IMR-90 (cell line): ENCODE data around the gene SYNGR2. TPM values are rescaled to one million over a fixed set of nuclear protein-coding genes. Genes with fewer than 3 reads are reported as not detected.

ENCODE experiments used
- ATAC-seq: fragments of 200-7000 bp; cut with Tn5 transposase; 2 replicates; pipeline ENCODE4 v1.9.1; 2020; ENCODE audit warnings: low read depth, mild to moderate bottlenecking, moderate library complexity
- BruUV-seq: library from RNA; stranded (reverse); fragments of 400-500 nt; replicated peaks from 2 replicates; lab custom pipeline; 2021; lab: Mats Ljungman, UMichigan
- CTCF ChIA-PET: fragments of 300-600 bp; formaldehyde crosslinking; extraction: SDS; loops from one replicate; lab custom pipeline; 2021; ENCODE audit warnings: antibody characterized with exemption; lab: Yijun Ruan, JAX
- POLR2A ChIA-PET: fragments of 300-600 bp; sonication (Branson Sonifier 250); formaldehyde crosslinking; loops from one replicate; lab custom pipeline; 2022; ENCODE audit warnings: antibody characterized with exemption; ENCODE audit not compliant: unreplicated experiment; lab: Charles Lee
- DNase-seq: peaks from one replicate; pipeline ENCODE4 v3.0.0; 2013
- H2AFZ ChIP-seq: replicated peaks from 2 replicates; pipeline ENCODE3; 2013; ENCODE audit warnings: low read length, mild to moderate bottlenecking; ENCODE audit not compliant: poor library complexity
- H2AK5ac ChIP-seq: 2 replicates; pipeline ENCODE4 v1.6.1; 2013; ENCODE audit warnings: low read depth, low read length, inconsistent platforms
- H2AK9ac ChIP-seq: replicated peaks from 2 replicates; pipeline ENCODE3; 2013; ENCODE audit warnings: mild to moderate bottlenecking, low read depth, low read length, moderate library complexity; ENCODE audit not compliant: poor library complexity
- H2BK120ac ChIP-seq: 2 replicates; pipeline ENCODE4 v1.6.1; 2013; ENCODE audit warnings: low read depth, low read length, inconsistent platforms
- H2BK15ac ChIP-seq: 3 replicates; pipeline ENCODE4 v1.6.1; 2013; ENCODE audit warnings: low read depth, low read length, inconsistent platforms
- H2BK20ac ChIP-seq: 2 replicates; pipeline ENCODE4 v1.6.1; 2013; ENCODE audit warnings: low read depth, mild to moderate bottlenecking, inconsistent platforms, low read length, moderate library complexity
- H2BK5ac ChIP-seq: 2 replicates; pipeline ENCODE4 v1.6.1; 2013; ENCODE audit warnings: mild to moderate bottlenecking, low read depth, low read length, inconsistent platforms; ENCODE audit not compliant: poor library complexity, severe bottlenecking
- H3K14ac ChIP-seq: replicated peaks from 2 replicates; pipeline ENCODE4 v1.6.1; 2013; ENCODE audit warnings: low read depth, low read length, inconsistent platforms
- H3K18ac ChIP-seq: 2 replicates; pipeline ENCODE4 v1.6.1; 2013; ENCODE audit warnings: low read depth, low read length, control low read depth
- H3K23ac ChIP-seq: 2 replicates; pipeline ENCODE4 v1.6.1; 2013; ENCODE audit warnings: low read depth, low read length, inconsistent platforms
- H3K27ac ChIP-seq: 2 replicates; pipeline ENCODE4 v1.5.1; 2013; ENCODE audit warnings: mild to moderate bottlenecking, control low read depth, low read length; ENCODE audit not compliant: insufficient read depth
- H3K27me3 ChIP-seq: 2 replicates; pipeline ENCODE4 v1.6.1; 2013; ENCODE audit warnings: low read length; ENCODE audit not compliant: control insufficient read depth, insufficient read depth
- H3K36me3 ChIP-seq: 2 replicates; pipeline ENCODE4 v1.6.1; 2013; ENCODE audit warnings: low read length, mixed read lengths; ENCODE audit not compliant: control insufficient read depth, insufficient read depth
- H3K4ac ChIP-seq: 2 replicates; pipeline ENCODE4 v1.6.1; 2013; ENCODE audit warnings: low read depth, low read length, inconsistent platforms
- H3K4me1 ChIP-seq: 2 replicates; pipeline ENCODE4 v1.6.1; 2013; ENCODE audit warnings: low read length, mixed read lengths; ENCODE audit not compliant: control insufficient read depth, insufficient read depth
- H3K4me2 ChIP-seq: 2 replicates; pipeline ENCODE4 v1.6.1; 2013; ENCODE audit warnings: low read depth, mild to moderate bottlenecking, control low read depth, low read length, moderate library complexity
- H3K4me3 ChIP-seq: 2 replicates; pipeline ENCODE4 v1.5.1; 2013; ENCODE audit warnings: low read depth, mild to moderate bottlenecking, control low read depth, low read length, moderate library complexity; ENCODE audit not compliant: insufficient read depth
- H3K56ac ChIP-seq: 2 replicates; pipeline ENCODE4 v1.6.1; 2013; ENCODE audit warnings: low read length, inconsistent platforms; ENCODE audit not compliant: insufficient read depth; ENCODE audit errors: extremely low read depth
- H3K79me1 ChIP-seq, 2 experiments: 2 replicates each; pipeline ENCODE4 v1.6.1; 2013; ENCODE audit warnings: low read length in 2 of 2, inconsistent platforms in 1 of 2, low read depth in 1 of 2
- H3K9ac ChIP-seq: 2 replicates; pipeline ENCODE4 v1.6.1; 2013; ENCODE audit warnings: low read depth, low read length, control low read depth
- H3K9me1 ChIP-seq: 2 replicates; pipeline ENCODE4 v1.6.1; 2013; ENCODE audit warnings: low read length, inconsistent platforms; ENCODE audit not compliant: insufficient read depth
- H3K9me3 ChIP-seq: 2 replicates; pipeline ENCODE4 v1.6.1; 2013; ENCODE audit warnings: low read length; ENCODE audit not compliant: control insufficient read depth, insufficient read depth
- H4K20me1 ChIP-seq: 2 replicates; pipeline ENCODE4 v1.6.1; 2013; ENCODE audit warnings: low read length, inconsistent platforms; ENCODE audit not compliant: insufficient read depth
- H4K5ac ChIP-seq: 2 replicates; pipeline ENCODE4 v1.6.1; 2013; ENCODE audit warnings: mild to moderate bottlenecking, low read depth, low read length, control low read depth
- H4K8ac ChIP-seq, 2 experiments: 2 replicates each; pipeline ENCODE4 v1.6.1; 2013; ENCODE audit warnings: low read depth in 2 of 2, low read length in 2 of 2, control low read depth in 1 of 2, inconsistent platforms in 1 of 2
- H4K91ac ChIP-seq: 2 replicates; pipeline ENCODE4 v1.6.1; 2013; ENCODE audit warnings: low read depth, low read length, inconsistent platforms; ENCODE audit not compliant: insufficient read depth
- BHLHE40 ChIP-seq: fragments of 150-350 bp; IDR thresholded peaks from 2 replicates; pipeline ENCODE4 v1.6.1; 2016; ENCODE audit warnings: mild to moderate bottlenecking, low read depth, low read length
- CEBPB ChIP-seq: IDR thresholded peaks from 2 replicates; pipeline ENCODE4 v1.6.1; 2012; ENCODE audit warnings: low read depth, low read length, improper control_type of control experiment
- CHD1 ChIP-seq: IDR thresholded peaks from 2 replicates; pipeline ENCODE4 v1.6.1; 2012; ENCODE audit warnings: low read depth, low read length, improper control_type of control experiment
- CTCF ChIP-seq: conservative IDR thresholded peaks from 2 replicates; pipeline ENCODE4 v1.5.1; 2012; ENCODE audit warnings: mild to moderate bottlenecking, low read depth, low read length, improper control_type of control experiment
- FOS ChIP-seq: fragments of 150-350 bp; IDR thresholded peaks from 2 replicates; pipeline ENCODE4 v1.6.1; 2016; ENCODE audit warnings: low read depth, low read length
- MAFK ChIP-seq: IDR thresholded peaks from 2 replicates; pipeline ENCODE4 v1.6.1; 2012; ENCODE audit warnings: low read depth, low read length, improper control_type of control experiment
- MAZ ChIP-seq: IDR thresholded peaks from 2 replicates; pipeline ENCODE4 v1.6.1; 2012; ENCODE audit warnings: low read depth, mild to moderate bottlenecking, low read length, improper control_type of control experiment, moderate library complexity, borderline replicate concordance
- MXI1 ChIP-seq: IDR thresholded peaks from 2 replicates; pipeline ENCODE4 v1.6.1; 2012; ENCODE audit warnings: low read depth, mild to moderate bottlenecking, low read length, moderate library complexity, borderline replicate concordance
- NFE2L2 ChIP-seq: fragments of 150-350 bp; IDR thresholded peaks from 2 replicates; pipeline ENCODE4 v1.6.1; 2016; ENCODE audit warnings: low read depth, mild to moderate bottlenecking, low read length
- POLR2A ChIP-seq: IDR thresholded peaks from 2 replicates; pipeline ENCODE4 v1.6.1; 2012; ENCODE audit warnings: mild to moderate bottlenecking, low read depth, low read length
- RAD21 ChIP-seq: IDR thresholded peaks from 2 replicates; pipeline ENCODE4 v1.6.1; 2012; ENCODE audit warnings: low read length, improper control_type of control experiment
- RCOR1 ChIP-seq: IDR thresholded peaks from 2 replicates; pipeline ENCODE4 v1.6.1; 2012; ENCODE audit warnings: mild to moderate bottlenecking, low read length, improper control_type of control experiment; ENCODE audit not compliant: insufficient replicate concordance
- RFX5 ChIP-seq: IDR thresholded peaks from 2 replicates; pipeline ENCODE4 v1.8.0; 2012; ENCODE audit warnings: low read depth, mild to moderate bottlenecking, low read length, moderate library complexity
- SMC3 ChIP-seq: fragments of 150-350 bp; IDR thresholded peaks from 2 replicates; pipeline ENCODE4 v1.6.1; 2016; ENCODE audit warnings: low read depth, mild to moderate bottlenecking, antibody characterized with exemption, low read length, moderate library complexity
- USF2 ChIP-seq: fragments of 150-350 bp; IDR thresholded peaks from 2 replicates; pipeline ENCODE4 v1.6.1; 2017; ENCODE audit warnings: mild to moderate bottlenecking, antibody characterized with exemption, low read length, low read depth
- WGBS, 2 experiments: methylation state at CpG; one replicate each; pipeline versions ENCODE4 v1.1.5 to v1.1.7; 2013; ENCODE audit warnings: missing lambda C conversion rate in 2 of 2; ENCODE audit not compliant: insufficient read length in 1 of 2; ENCODE audit errors: extremely low coverage in 2 of 2; 5-methylcytosine and 5-hydroxymethylcytosine counted together
- dilution Hi-C: fragments of 300-500 bp; cut with HindIII; formaldehyde crosslinking; loops from one replicate; pipeline ENCODE4 v1.14.3; 2018; ENCODE audit warnings: low sequenced_read_pairs; ENCODE audit not compliant: unreplicated experiment
- in situ Hi-C: fragments of 300-500 bp; cut with MboI; formaldehyde crosslinking; loops from 3 replicates; pipeline ENCODE4 v1.14.3; 2019; ENCODE audit warnings: low sequenced_read_pairs, inconsistent platforms, mixed read lengths
- intact Hi-C: fragments of 100-400 bp; cut with micrococcal nuclease; formaldehyde crosslinking; loops from 2 replicates; pipeline ENCODE4 v1.10.0; 2022
- polyA plus RNA-seq, 3 experiments: library from polyadenylated mRNA; depleted of rRNA; stranded (reverse); fragments of >200 nt; gene quantifications; 2 replicates each; pipeline ENCODE4 v1.2.3, GENCODE V29; 2012; ENCODE audit warnings: low replicate concordance in 1 of 3
- total RNA-seq: library from RNA; depleted of rRNA; stranded (reverse); fragments of >200 nt; gene quantifications from 2 replicates; pipeline ENCODE4 v1.2.3, GENCODE V29; 2012
- TF ChIP-seq, protein P1 (sequence below): fragments of 150-350 bp; IDR thresholded peaks from 2 replicates; pipeline ENCODE4 v1.6.1; 2016; ENCODE audit warnings: low read depth, mild to moderate bottlenecking, low read length, moderate library complexity, borderline replicate concordance

SYNGR2 gene
- total and polyA plus RNA-seq, 2 of the 4 experiments (the other 2 are of a cell fraction) = 11.1 to 63.1 TPM

DNA sequence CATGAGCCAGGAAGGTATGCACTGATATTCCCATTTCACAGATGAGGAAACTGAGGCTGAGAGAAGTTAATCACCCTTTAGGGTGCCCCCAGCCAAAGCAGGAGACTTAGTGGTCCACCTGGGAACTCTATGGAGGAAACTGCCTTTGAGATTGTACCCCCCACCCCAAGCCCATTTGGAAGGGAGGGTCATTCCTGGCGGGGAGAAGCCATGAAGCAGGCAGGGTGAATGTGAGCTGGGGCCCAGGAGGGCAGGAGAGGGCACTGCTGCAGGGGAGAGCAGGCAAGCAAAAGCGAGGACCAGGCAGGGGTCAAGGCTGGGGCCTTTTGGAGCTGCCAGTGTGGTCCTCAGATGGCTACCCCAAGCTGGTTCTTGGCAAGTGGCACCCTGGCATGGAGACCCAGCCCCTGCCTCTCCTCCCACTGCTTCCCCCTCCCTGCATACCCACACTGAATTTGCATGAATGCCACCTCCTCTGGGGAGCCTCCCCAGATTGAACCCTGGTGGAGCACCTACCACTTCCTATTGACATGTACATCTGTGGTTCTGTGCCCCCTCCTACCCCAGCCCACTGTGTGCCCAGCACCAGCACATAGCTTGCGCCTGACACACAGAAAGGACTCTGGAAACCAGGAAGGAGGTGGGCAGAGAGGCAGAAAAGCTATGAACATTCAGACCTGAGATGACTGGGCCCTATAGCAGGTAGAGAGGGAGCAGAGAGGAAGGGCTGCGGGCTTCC is 38.9 kb upstream of the SYNGR2 start:
- Histone ChIP-seq H4K8ac (no peak overlapping the region), H4K91ac (no peak overlapping the region), H3K27me3 (peaks cover 75% of the 10 kb centered on the region), H3K18ac (no peak overlapping the region), H3K9me1 (no peaks in the 10 kb centered on the region), H2BK15ac (no peak overlapping the region), H4K5ac (no peak overlapping the region), H3K4me1 (peaks cover 2% of the 10 kb centered on the region; the same call in 1 of the 2 replicates), H3K4ac (no peak overlapping the region), H2AK9ac (no peak overlapping the region), H3K9me3 (no peaks in the 10 kb centered on the region), H3K4me3 (no peak overlapping the region), H3K23ac (no peak overlapping the region), H3K4me2 (no peak overlapping the region), H3K9ac (no peak overlapping the region), H3K56ac (no peak overlapping the region), H3K27ac (no peak overlapping the region), H3K14ac (no peak overlapping the region), H2BK20ac (no peak overlapping the region), H2AK5ac (no peak overlapping the region), H3K36me3 (no peaks in the 10 kb centered on the region), H2BK5ac (no peak overlapping the region), H3K79me1 (no peaks in the 10 kb centered on the region), H2BK120ac (no peak overlapping the region), H4K20me1 (no peaks in the 10 kb centered on the region; the same call in 1 of the 2 replicates), H2AFZ (no peak overlapping the region)
- no CpG with 5 or more reads among the region's 4 CpGs for WGBS, 2 experiments
- no peak for ATAC-seq
- in situ Hi-C loops = no loop called here
- intact Hi-C loops = no loop called here
- dilution Hi-C loops = no loop called here
- DNase-seq = no peak
- POLR2A ChIA-PET = no interaction called here
- no TSS peak for BruUV-seq
- TF ChIP-seq RAD21 (no peak), MAFK (no peak), CHD1 (no peak), RCOR1 (no peak), RFX5 (no peak), MAZ (no peak), CTCF (no peak), MXI1 (no peak), FOS (no peak), POLR2A (no peak), CEBPB (no peak), USF2 (no peak), SMC3 (no peak), NFE2L2 (no peak), BHLHE40 (no peak)
- TF ChIP-seq, protein P1, sequence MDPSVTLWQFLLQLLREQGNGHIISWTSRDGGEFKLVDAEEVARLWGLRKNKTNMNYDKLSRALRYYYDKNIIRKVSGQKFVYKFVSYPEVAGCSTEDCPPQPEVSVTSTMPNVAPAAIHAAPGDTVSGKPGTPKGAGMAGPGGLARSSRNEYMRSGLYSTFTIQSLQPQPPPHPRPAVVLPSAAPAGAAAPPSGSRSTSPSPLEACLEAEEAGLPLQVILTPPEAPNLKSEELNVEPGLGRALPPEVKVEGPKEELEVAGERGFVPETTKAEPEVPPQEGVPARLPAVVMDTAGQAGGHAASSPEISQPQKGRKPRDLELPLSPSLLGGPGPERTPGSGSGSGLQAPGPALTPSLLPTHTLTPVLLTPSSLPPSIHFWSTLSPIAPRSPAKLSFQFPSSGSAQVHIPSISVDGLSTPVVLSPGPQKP = no peak
- CTCF ChIA-PET = no interaction called here
